GM18873 (cell line): ENCODE results near the gene ALOX12B.

Experiments
- ATAC-seq: cut with Tn5 transposase; IDR thresholded peaks from one replicate; pipeline ENCODE4 v1.9.1; 2021; ENCODE audit warnings: mild to moderate bottlenecking, moderate library complexity, moderate number of reproducible peaks; ENCODE audit not compliant: unreplicated experiment, low FRiP score

The ALOX12B gene

DNA sequence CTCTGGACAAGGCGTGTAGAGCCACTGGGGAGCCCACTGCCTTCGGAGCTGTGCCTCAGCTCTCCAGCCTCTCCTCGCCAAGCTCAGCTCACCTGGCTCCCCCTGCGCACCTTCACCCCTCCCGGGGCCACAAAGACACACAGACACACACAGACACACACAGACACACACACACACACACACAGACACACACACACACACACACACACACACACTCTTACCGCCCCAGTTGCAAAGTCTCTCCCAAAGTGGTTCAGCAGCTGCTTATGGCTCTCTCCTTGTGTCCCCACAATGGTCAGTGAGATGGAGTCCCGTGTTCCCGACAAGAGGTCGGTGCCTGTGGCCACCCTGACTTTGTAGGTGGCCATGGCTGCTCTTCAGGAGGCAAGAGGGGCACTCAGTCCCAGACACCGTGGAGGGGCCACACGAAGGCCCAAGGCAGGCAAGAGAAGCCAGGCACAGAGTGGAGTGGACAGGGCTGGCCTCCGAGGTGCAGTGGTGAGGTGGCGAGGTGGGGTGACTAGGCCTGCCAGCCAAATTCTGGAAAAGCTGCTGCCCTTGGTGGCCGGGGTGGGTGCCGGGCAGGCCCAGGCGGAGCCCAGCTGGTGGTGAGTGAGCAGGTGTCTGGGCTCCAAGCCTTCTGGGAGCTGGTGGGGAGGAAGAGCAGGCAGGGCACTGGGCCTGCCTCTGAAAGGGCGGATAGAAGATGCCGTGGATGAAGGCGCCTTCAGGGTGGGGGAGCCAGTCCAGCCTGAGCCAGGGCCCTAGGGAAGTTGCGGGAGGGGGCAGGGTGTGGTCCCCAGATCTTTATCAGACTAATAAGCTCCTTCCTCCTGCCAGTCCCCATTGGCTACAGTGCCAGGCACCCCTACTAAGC, at the start of gene ALOX12B:
ALOX12B (minus strand) TSS at position 642 of the 877 bp plus-strand sequence; CDS start at position 368, 274 bp downstream.
- ATAC-seq, result no peak

- ATAC-seq, result no peak
These were observed 46.4 kb upstream of the ALOX12B start for GRCh38 chr17:8133941-8134340.

DNA sequence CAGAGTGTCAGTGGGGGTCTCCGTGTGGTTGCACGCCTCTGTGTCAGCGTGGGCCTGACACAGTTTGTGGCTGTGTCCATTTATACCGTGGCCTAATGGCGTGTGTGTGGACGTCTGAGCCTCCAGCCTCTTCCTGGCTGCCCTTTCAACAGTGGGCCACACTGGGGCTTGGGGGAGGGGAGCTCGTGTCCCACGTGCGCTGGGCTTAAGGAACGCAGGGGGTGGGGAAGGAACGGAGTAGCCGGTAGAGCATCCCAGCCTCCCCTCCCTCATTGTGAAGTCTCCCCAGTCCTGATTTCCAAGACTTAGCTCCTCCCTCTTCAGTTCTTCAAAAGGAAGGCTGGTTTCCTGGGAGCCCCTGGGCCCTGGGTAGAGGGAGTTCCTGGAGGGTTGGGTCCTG, 45.9 kb upstream of the ALOX12B start:
- no peak for ATAC-seq

DNA sequence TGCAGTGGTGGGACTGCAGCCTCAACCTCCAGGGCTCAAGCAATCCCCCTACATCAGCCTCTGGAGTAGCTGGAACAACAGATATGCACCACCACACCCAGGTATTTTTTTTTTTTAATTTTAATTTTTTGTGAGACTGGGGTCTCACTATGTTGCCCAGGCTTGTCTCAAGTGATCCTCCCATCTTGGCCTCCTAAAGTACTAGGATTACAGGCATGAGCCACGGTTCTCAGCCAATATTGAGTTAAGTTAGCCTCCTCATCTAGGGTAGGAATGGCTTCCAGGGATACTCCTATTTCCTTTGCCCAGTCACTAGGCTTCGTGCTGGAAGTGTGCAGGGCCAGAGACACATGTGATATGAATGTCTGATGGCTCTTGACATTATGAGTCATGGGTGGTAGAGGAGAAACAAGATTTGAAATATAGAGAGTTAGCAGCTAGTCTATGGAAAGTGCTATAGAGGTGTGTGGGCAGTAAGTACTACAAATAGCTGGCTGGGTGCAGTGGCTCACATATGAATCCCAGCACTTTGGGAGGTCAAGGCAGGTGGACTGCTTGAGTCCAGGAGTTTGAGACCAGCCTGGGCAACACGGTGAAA, 44.4 kb upstream of the ALOX12B start:
- no peak for ATAC-seq

- ATAC-seq, result no peak
These were observed 40.7 kb upstream of the ALOX12B start for GRCh38 chr17:8128125-8128784.

- ATAC-seq, result no peak
These were observed 39.1 kb upstream of the ALOX12B start for GRCh38 chr17:8126491-8127066.

DNA sequence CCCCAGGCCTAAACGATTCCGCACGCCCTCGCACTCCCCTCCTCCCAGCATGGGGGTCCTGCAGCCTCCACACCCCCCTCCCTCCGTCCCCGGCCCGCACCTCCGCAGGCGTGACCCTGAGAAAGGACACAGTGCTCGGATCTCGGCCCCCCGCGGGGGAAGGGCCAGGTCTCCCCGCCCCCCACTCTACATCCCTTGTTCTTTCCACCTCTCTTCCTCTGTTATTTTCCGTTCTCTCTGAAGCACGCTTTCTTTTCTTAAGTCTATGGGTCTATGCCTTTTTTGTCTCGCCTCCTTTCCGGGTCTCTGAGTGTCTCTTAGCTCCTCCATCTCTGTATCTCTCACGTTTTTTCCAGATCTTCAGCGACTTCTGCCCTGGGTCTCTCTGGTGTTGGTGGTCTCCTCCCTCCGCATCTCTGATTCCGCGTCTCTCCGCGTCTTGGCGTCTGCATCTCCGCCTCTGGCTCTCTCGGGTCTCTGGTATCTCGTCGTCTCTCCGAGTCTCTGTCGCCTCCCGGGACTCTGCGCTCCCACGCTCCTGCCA, 38.5 kb upstream of the ALOX12B start:
- ATAC-seq, result no peak

GRCh38 chr17:8125154-8125946, 37.8 kb upstream of the ALOX12B start:
- no peak for ATAC-seq

DNA sequence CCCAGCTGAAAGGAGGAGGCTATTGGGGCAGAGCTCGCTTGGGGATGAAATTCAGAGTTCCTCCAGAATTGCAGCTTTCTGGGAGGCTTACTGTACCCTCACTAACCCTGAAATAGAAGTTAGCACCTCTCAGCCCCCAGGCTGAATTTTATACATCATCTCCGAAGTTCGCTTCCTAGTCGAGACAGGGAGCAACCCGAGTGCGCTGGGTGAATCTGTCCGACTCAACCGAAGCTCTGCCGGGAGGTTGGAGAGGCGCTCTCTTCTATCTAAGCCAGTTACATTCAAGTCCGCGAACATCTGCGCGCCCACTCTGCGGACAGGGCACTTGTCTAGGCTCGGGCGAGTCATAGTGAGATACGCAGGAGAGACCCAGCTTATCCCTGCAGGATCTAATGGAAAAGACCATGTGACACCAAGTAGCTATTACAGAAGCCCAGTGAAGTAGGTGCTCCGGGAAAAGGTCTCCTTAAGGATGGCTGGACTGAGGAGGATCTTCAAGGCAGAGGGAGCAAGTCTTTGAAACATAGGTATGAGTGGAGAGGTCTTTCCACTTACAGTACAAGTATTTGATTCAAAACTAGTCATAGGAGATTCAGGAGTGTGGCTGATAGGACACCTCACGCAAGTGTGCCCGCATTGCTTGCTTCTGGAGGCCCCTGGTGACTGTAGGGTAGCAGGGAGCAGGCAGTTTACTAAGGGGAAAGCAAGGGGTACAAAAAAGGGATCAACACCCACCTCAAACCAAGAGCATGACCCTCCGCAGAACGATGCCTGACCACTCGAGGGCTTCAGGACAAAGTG, 37.0 kb upstream of the ALOX12B start:
- ATAC-seq, result no peak

DNA sequence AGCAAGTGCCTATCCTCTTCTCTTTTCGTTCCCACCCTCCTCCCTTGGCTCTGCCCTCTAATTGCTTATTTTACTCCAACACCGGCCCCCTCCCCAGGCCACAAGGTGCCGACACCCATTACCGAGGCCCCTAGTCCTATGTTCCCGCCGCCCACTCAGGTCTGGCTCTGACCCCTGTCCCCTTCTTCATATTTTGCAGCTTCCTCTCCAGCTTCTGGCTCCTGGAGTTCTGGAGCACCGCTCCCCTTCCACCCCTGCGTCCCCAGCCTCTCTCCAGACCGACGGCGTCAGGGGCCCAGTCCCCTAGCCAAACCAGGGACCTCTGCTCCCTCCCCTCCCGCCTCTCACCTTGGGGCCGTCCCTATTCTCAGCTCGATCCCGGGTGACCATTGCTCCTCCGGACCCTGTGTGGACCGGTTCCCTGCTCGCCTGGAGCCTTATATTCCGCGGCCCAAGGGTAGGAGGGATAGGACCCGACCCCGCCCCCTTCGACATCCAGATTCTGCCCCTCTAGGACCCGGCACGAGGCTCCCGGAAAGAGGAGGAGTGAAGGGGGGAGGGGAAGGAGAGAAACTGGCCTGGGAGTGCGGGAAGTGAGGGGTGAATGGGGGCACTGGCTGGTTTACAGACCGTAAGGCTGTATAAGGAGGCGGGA, 36.3 kb upstream of the ALOX12B start, which contains the start of gene HES7:
HES7 (minus strand) TSS at position 412 of the 655 bp plus-strand sequence; CDS start at position 390, 22 bp downstream.
- no peak for ATAC-seq

DNA sequence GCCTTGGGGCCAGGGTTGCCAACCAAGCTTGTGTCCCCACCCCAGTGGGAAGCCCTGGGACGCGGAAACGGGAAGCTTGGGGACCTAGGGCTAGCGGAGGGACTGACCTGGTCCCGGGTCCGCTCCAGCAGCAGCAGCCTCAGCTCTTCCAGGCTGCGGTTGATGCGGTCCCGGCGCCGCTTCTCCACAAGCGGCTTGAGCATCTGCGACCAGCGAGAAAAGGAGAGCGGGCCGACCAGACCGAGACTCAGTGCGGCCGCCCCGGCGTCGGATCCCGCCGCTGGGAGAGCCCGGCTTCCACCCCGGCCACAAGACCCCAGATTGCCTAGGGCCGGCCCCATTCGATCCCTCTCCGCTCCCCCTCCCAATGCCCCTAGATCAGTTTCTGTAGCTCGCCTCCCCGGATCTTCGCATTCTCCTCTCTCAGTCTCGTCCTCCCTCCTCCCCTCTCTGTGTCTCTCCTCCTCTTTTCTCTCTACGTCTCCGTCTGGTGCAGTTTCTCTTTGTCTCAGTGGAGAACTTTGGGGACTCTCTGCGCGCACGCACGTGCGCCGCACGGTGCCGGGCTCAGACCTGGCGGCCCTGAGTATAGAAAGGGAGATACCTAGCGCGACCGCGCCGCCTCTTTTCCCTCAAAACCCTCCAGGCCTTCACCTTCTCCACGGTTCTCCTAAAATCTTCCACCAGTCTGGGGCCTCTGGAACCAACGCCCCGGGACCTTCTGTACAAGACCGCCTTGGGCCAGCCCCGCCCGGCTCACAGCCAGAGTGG, 35.6 kb upstream of the ALOX12B start:
- ATAC-seq, result no peak

GRCh38 chr17:8122422-8122923, 35.0 kb upstream of the ALOX12B start:
- no peak for ATAC-seq

DNA sequence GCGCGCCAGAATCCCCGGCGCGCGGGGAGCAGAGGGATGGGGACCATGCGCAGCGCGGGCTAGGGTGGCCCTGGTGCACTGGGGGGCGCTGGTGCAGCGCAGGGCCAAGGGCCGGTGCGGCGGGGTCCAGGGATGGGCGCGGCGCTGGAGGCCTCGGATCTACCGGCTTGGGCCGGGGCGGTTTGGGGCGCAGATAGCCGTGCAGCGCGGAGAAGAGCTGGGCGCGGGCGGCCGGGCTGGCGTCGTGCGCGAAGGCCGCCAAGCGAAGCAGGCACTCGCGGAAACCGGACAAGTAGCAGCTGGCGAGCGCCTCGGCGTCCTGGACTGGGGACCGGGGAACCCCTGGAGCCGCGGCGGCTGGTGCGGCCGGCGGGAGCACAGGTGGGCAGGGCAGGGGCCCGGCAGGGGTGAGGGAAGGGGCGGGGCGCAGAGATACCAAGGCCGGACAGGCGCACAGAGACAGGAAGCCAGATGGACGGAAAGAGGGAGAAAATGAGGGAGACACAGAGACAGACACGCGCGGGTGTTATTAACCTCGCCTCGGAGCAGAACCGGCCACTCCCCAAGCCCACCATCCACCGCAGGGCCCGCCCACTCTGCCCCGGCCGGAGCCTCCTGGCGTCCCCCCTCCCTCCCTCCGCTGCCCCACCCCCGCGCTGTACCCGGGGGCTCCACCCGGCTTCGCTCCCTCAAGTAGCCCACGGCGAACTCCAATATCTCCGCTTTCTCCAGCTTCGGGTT, 34.3 kb upstream of the ALOX12B start:
- ATAC-seq, result no peak

GRCh38 chr17:8121407-8121680, 33.8 kb upstream of the ALOX12B start:
- no peak for ATAC-seq

DNA sequence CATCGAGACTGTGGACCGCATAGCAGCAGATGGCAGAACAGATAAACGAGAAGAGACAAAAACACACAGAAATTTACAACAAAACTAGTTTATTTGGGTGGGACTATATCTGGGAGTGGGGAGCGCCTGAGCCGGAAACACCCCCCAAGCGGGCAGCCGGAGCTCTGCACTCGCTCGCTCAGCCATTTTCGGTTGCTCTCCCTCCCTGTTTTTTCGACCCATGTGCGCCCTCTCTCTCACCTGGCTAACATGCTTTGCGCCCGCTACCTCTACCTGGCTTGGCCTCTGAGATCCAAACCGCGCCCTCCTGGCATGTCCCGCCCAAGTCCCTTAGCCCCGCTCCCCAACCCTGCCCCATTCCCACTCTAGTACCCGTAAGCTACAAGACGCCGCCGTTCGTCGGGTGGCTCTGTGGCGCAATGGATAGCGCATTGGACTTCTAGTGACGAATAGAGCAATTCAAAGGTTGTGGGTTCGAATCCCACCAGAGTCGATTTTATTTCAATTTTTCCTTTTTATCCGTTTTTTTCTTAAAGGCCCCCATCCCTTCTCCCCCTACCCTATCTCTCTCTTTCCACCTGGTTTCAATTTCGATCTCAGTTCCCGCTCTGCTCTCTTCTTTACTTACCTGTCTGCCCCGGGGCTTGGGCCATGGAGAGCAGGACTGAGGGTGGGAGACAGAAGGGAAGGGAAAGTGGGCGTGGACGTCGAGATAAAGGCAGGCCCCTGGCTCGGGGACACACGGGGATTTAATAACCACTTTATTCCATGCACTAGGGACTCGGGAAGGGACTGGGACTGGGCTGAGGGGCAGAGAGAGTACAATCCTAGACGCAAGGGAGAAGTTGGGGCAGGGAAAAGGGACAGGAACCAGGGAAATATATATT, 33.2 kb upstream of the ALOX12B start:
- no peak for ATAC-seq
